H1 (cell line): Measurements from ENCODE around the gene URAD. TPM values are rescaled to one million over a fixed set of nuclear protein-coding genes. Genes with fewer than 3 reads are reported as not detected.

ENCODE experiments used
- CTCF ChIA-PET: fragments of 300-600 bp; sonication (Branson Sonifier 250); formaldehyde crosslinking; loops from one replicate; lab custom pipeline; 2021; ENCODE audit not compliant: partially characterized antibody; lab: Charles Lee
- POLR2A ChIA-PET: fragments of 300-600 bp; sonication (Branson Sonifier 250); formaldehyde crosslinking; loops from one replicate; lab custom pipeline; 2021; ENCODE audit warnings: inconsistent platforms; ENCODE audit not compliant: partially characterized antibody; lab: Charles Lee
- DNase-seq, 2 experiments: peaks; one replicate each; pipeline versions ENCODE4 v3.0.0 to v3.0.0-alpha.2; 2010 to 2022; ENCODE audit warnings: low spot score in 2 of 2, low read depth in 1 of 2, mixed read lengths in 1 of 2
- FAIRE-seq: peaks from 2 replicates; lab custom pipeline; 2011; peaks lifted over from hg19 to GRCh38; lab: Jason Lieb, UNC
- H2AFZ ChIP-seq: 2 replicates; pipeline ENCODE4 v1.8.1; 2012; ENCODE audit warnings: low read length, inconsistent platforms
- H2AK5ac ChIP-seq: 2 replicates; pipeline ENCODE4 v1.6.1; 2013; ENCODE audit warnings: low read depth, low read length
- H2BK120ac ChIP-seq: replicated peaks from 2 replicates; pipeline ENCODE3; 2013; ENCODE audit warnings: low read depth, low read length, inconsistent platforms
- H2BK12ac ChIP-seq: 2 replicates; pipeline ENCODE4 v1.6.1; 2013; ENCODE audit warnings: low read depth, low read length
- H2BK15ac ChIP-seq: 2 replicates; pipeline ENCODE4 v1.6.1; 2013; ENCODE audit warnings: low read length
- H2BK20ac ChIP-seq: 2 replicates; pipeline ENCODE4 v1.6.1; 2013; ENCODE audit warnings: low read length
- H2BK5ac ChIP-seq: 2 replicates; pipeline ENCODE4 v1.6.1; 2013; ENCODE audit warnings: low read depth, low read length
- H3K14ac ChIP-seq: 2 replicates; pipeline ENCODE4 v1.6.1; 2013; ENCODE audit warnings: inconsistent platforms; ENCODE audit not compliant: insufficient read length
- H3K18ac ChIP-seq: 2 replicates; pipeline ENCODE4 v1.6.1; 2013; ENCODE audit warnings: low read length; ENCODE audit errors: extremely low read depth
- H3K23ac ChIP-seq: 2 replicates; pipeline ENCODE4 v1.6.1; 2013; ENCODE audit warnings: inconsistent platforms; ENCODE audit not compliant: insufficient read length
- H3K23me2 ChIP-seq: 2 replicates; pipeline ENCODE4 v1.6.1; 2013; ENCODE audit warnings: low read depth, low read length
- H3K27ac ChIP-seq: 2 replicates; pipeline ENCODE4 v1.6.1; 2011; ENCODE audit warnings: low read depth, low read length, inconsistent platforms
- H3K27me3 ChIP-seq, 4 experiments: replicated peaks in 1 of 4; 1 replicate in 1 of 4; 2 replicates in 3 of 4; pipeline versions ENCODE4 v1.6.1 to v1.8.1; 2011 to 2013; ENCODE audit warnings: low read length in 3 of 4, mild to moderate bottlenecking in 3 of 4, inconsistent platforms in 2 of 4, mixed read lengths in 2 of 4, moderate library complexity in 1 of 4; ENCODE audit not compliant: control insufficient read depth in 3 of 4, insufficient read depth in 3 of 4; ENCODE audit errors: extremely low read depth in 1 of 4
- H3K36me3 ChIP-seq, 4 experiments: 2 replicates each; pipeline versions ENCODE4 v1.6.1 to v1.8.1; 2011 to 2013; ENCODE audit warnings: mild to moderate bottlenecking in 4 of 4, low read length in 3 of 4, moderate library complexity in 2 of 4, control low read depth in 1 of 4, inconsistent platforms in 1 of 4; ENCODE audit not compliant: insufficient read depth in 4 of 4, control insufficient read depth in 2 of 4
- H3K4ac ChIP-seq: replicated peaks from 2 replicates; pipeline ENCODE3; 2013; ENCODE audit warnings: low read length, low read depth, mixed read lengths, inconsistent platforms; ENCODE audit not compliant: insufficient read length
- H3K4me1 ChIP-seq, 4 experiments: replicated peaks in 1 of 4; 1 replicate in 1 of 4; 2 replicates in 3 of 4; pipeline versions ENCODE4 v1.6.1 to v1.8.1; 2011 to 2013; ENCODE audit warnings: low read length in 3 of 4, inconsistent platforms in 2 of 4, mixed read lengths in 1 of 4; ENCODE audit not compliant: insufficient read depth in 4 of 4, control insufficient read depth in 3 of 4
- H3K4me2 ChIP-seq, 2 experiments: 2 replicates each; pipeline versions ENCODE4 v1.6.1 to v1.8.1; 2011 to 2013; ENCODE audit warnings: low read depth in 2 of 2, low read length in 2 of 2, control low read depth in 1 of 2, inconsistent platforms in 1 of 2, mild to moderate bottlenecking in 1 of 2; ENCODE audit not compliant: insufficient read depth in 1 of 2
- H3K4me3 ChIP-seq, 4 experiments: fragments of 200-600, 300-600 bp in 1 of 4; sonication (generic), shearing (Covaris generic), sonication (Bioruptor Twin) in 1 of 4; 2 replicates each; pipeline versions ENCODE4 v1.5.1 to v1.8.1; 2011 to 2016; ENCODE audit warnings: low read length in 4 of 4, low read depth in 3 of 4, control low read depth in 2 of 4, inconsistent platforms in 2 of 4, mild to moderate bottlenecking in 2 of 4, mixed read lengths in 1 of 4, moderate library complexity in 1 of 4; ENCODE audit not compliant: insufficient read depth in 2 of 4; ENCODE audit errors: extremely low read depth in 1 of 4
- H3K56ac ChIP-seq: replicated peaks from 2 replicates; pipeline ENCODE3; 2013; ENCODE audit warnings: low read depth, mild to moderate bottlenecking, mixed read lengths, low read length, inconsistent platforms; ENCODE audit not compliant: insufficient read length
- H3K79me1 ChIP-seq: 2 replicates; pipeline ENCODE4 v1.6.1; 2013; ENCODE audit warnings: low read depth, low read length, control low read depth
- H3K79me2 ChIP-seq, 2 experiments: 2 replicates each; pipeline versions ENCODE4 v1.6.1 to v1.8.1; 2012 to 2013; ENCODE audit warnings: low read length in 2 of 2, mild to moderate bottlenecking in 2 of 2, inconsistent platforms in 1 of 2; ENCODE audit not compliant: insufficient read depth in 2 of 2, control insufficient read depth in 1 of 2
- H3K9ac ChIP-seq, 4 experiments: replicated peaks in 1 of 4; 1 replicate in 1 of 4; 2 replicates in 3 of 4; pipeline versions ENCODE4 v1.6.1 to v1.8.1; 2011 to 2013; ENCODE audit warnings: low read depth in 3 of 4, low read length in 3 of 4, control low read depth in 2 of 4, mild to moderate bottlenecking in 2 of 4, moderate library complexity in 2 of 4, inconsistent platforms in 1 of 4; ENCODE audit errors: extremely low read depth in 1 of 4
- H3K9me3 ChIP-seq, 2 experiments: 2 replicates each; pipeline versions ENCODE4 v1.6.1 to v1.8.1; 2012 to 2013; ENCODE audit warnings: mild to moderate bottlenecking in 2 of 2, moderate library complexity in 2 of 2, control low read depth in 1 of 2, inconsistent platforms in 1 of 2, low read depth in 1 of 2, low read length in 1 of 2, mixed read lengths in 1 of 2; ENCODE audit not compliant: insufficient read depth in 2 of 2
- H4K20me1 ChIP-seq, 2 experiments: replicated peaks in 1 of 2; 2 replicates each; pipeline versions ENCODE3 to v1.8.1; 2011 to 2013; ENCODE audit warnings: inconsistent platforms in 2 of 2, low read length in 2 of 2, mild to moderate bottlenecking in 1 of 2; ENCODE audit not compliant: insufficient read depth in 2 of 2, control insufficient read depth in 1 of 2
- H4K5ac ChIP-seq: 2 replicates; pipeline ENCODE4 v1.6.1; 2013; ENCODE audit warnings: low read length, low read depth, mixed read lengths, inconsistent platforms; ENCODE audit not compliant: insufficient read length
- H4K8ac ChIP-seq: 2 replicates; pipeline ENCODE4 v1.8.0; 2013; ENCODE audit warnings: mild to moderate bottlenecking, moderate library complexity, low read length, inconsistent platforms; ENCODE audit not compliant: insufficient read depth; ENCODE audit errors: extremely low read depth
- H4K91ac ChIP-seq: replicated peaks from 2 replicates; pipeline ENCODE3; 2013; ENCODE audit warnings: low read length, mixed read lengths, inconsistent platforms; ENCODE audit not compliant: insufficient read length
- RNF2 ChIP-seq: fragments of 200-900, 300-1000 bp; sonication (generic); IDR thresholded peaks from 2 replicates; pipeline ENCODE4 v1.7.1; 2016; ENCODE audit warnings: borderline replicate concordance, low read depth, mild to moderate bottlenecking, antibody characterized with exemption, low read length; ENCODE audit not compliant: poor library complexity, severe bottlenecking; ENCODE audit errors: missing control alignments
- SUZ12 ChIP-seq: fragments of 200-600 bp; sonication (generic); IDR thresholded peaks from 2 replicates; pipeline ENCODE4 v1.6.1; 2012; ENCODE audit warnings: mild to moderate bottlenecking, inconsistent platforms, low read length, moderate library complexity, mixed read lengths
- WGBS, 2 experiments: shearing (Covaris generic) in 1 of 2; methylation state at CpG; one replicate each; pipeline versions ENCODE4 v1.1.6 to v1.1.7; 2013 to 2015; ENCODE audit warnings: low lambda C conversion rate in 2 of 2, mixed read lengths in 2 of 2, inconsistent platforms in 1 of 2, low coverage in 1 of 2, missing lambda C conversion rate in 1 of 2; ENCODE audit not compliant: insufficient replicate concordance in 2 of 2, insufficient coverage in 1 of 2, insufficient read length in 1 of 2; ENCODE audit errors: extremely low coverage in 1 of 2, missing lambda C conversion rate in 1 of 2; 5-methylcytosine and 5-hydroxymethylcytosine counted together
- polyA plus RNA-seq, 7 experiments: library from polyadenylated mRNA; depleted of rRNA in 3 of 7; stranded (reverse) in 5 of 7; unstranded in 2 of 7; fragments of >200 nt in 5 of 7; fragments of 200-250 nt in 2 of 7; gene quantifications; 1 replicate in 5 of 7; 2 replicates in 1 of 7; 4 replicates in 1 of 7; pipeline versions ENCODE4 v1.2.1 to v1.2.3, GENCODE V29; 2011 to 2013; ENCODE audit warnings: missing spikeins in 2 of 7, mixed read lengths in 2 of 7
- total RNA-seq: library from RNA; stranded (reverse); fragmentation: NEBNext Ultra II Directional; extraction: Animal tissue kit (Norgen Biotek cat#: 25700); gene quantifications from 2 replicates; pipeline ENCODE4 v1.2.1, GENCODE V29; 2021

URAD gene
- total and polyA plus RNA-seq, 2 of the 8 experiments (the other 6 are each of a cell fraction or from before 2014, with no cell fraction given), result not detected

- peak in 1 of 2 experiments; percentile 72 for DNase-seq
- no peak overlapping the region for H2BK15ac ChIP-seq
- H3K79me2 ChIP-seq, result no peaks in the 10 kb centered on the region
- ChIA-PET POLR2A (interaction anchor here (3.2 to 5.0 kb wide), 2 partner anchors 11 to 17 kb away, joined by 16 to 31 read pairs; partner anchors contain the start of gene CDX2), CTCF (interaction anchor here (0.5 to 20.5 kb wide), 14 partner anchors 1 to 609 kb away, joined by 3 to 283 read pairs (median 4); partner anchors contain the start of genes CDX2, PDX1 and URAD)
- H3K4ac ChIP-seq, result no peak overlapping the region
- no peak for FAIRE-seq
- no peak overlapping the region for H2BK20ac ChIP-seq
- H2AFZ ChIP-seq, result no peak overlapping the region
- no peak overlapping the region for H2BK5ac ChIP-seq
- peak overlapping the region; percentile 9 for H4K91ac ChIP-seq
- H4K20me1 ChIP-seq, result peaks cover 17 to 50% of the 10 kb centered on the region in 2 experiments
- H3K9ac ChIP-seq, result no peak overlapping the region
- H3K4me2 ChIP-seq, result peak overlapping the region; percentile 38 to 63
- no peak overlapping the region for H2BK120ac ChIP-seq
- peak overlapping the region; percentile 40; the same call in 1 of the 2 replicates for H3K18ac ChIP-seq
- peaks cover 2% of the 10 kb centered on the region; the same call in 1 of the 2 replicates for H3K23me2 ChIP-seq
- H3K4me3 ChIP-seq, result peak overlapping the region in 1 of 4 experiments; percentile 28; a peak in 1 of 8 replicates
- no peak overlapping the region for H3K27ac ChIP-seq
- no peaks in the 10 kb centered on the region for H3K9me3 ChIP-seq
- peaks cover 0 to 13% (median 5%) of the 10 kb centered on the region in 4 experiments; a peak in 5 of 7 replicates for H3K4me1 ChIP-seq
- no peak overlapping the region for H3K23ac ChIP-seq
- H4K8ac ChIP-seq, result no peak overlapping the region
- no peak overlapping the region for H3K14ac ChIP-seq
- peaks cover 97 to 100% (median 100%) of the 10 kb centered on the region in 4 experiments for H3K27me3 ChIP-seq
- 0 out of 2 replicates have a peak overlapping the region, but pooled peaks have one; percentile 73 for H2BK12ac ChIP-seq
- no peak overlapping the region for H3K56ac ChIP-seq
- peaks cover 0 to 11% (median 0%) of the 10 kb centered on the region in 4 experiments; a peak in 1 of 8 replicates for H3K36me3 ChIP-seq
- 3% methylated on average over 64 of the region's 80 CpGs; no CpG with 5 or more reads in 1 of the 2 experiments for WGBS, 2 experiments
- no peak overlapping the region for H4K5ac ChIP-seq
- no peak overlapping the region for H2AK5ac ChIP-seq
- no peaks in the 10 kb centered on the region for H3K79me1 ChIP-seq
- TF ChIP-seq RNF2 (peak; percentile 98), SUZ12 (peak; percentile 99)
These were observed 10.8 kb downstream of the URAD start for GRCh38 chr13:27977476-27978300.
